Stimulated activated CD4-positive, alpha-beta T cell treated with anti-CD3 and anti-CD28 coated beads, Interleukin-1b, Interleukin-23, amount 100 ng/mL, for 24 hours (primary cell): ENCODE measurements around the gene EFCAB6.

Experiments
- DNase-seq, 4 experiments: peaks; one replicate each; pipeline ENCODE4 v3.0.0-alpha.2; 2020; ENCODE audit warnings: low read depth in 4 of 4, low spot score in 1 of 4

The EFCAB6 gene

DNA sequence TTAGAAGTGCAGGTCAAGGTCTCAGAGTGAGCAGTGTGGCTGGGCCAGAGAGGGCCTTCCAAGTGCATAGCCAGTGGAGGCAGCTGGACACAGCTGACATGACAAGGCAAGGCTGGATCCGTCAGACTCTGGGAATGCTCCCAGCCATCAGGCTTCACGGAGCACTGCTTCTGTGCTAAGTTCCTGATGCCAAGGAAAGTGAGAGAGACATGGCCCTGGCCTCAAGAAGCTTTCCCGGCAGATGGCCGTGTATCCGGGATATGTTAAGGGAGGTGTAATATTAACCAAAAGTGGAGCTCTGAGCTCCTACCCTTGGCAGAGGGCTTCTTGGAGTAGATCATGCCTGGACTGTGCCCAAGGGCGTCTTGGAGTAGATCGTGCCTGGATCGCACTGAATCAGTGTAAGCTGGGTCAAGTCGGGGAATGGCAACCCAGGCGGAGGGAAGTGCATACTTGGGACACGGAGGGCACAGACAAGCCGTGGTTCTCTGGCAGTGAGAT is 7.4 kb upstream of the EFCAB6 start:
- no peak for DNase-seq

DNA sequence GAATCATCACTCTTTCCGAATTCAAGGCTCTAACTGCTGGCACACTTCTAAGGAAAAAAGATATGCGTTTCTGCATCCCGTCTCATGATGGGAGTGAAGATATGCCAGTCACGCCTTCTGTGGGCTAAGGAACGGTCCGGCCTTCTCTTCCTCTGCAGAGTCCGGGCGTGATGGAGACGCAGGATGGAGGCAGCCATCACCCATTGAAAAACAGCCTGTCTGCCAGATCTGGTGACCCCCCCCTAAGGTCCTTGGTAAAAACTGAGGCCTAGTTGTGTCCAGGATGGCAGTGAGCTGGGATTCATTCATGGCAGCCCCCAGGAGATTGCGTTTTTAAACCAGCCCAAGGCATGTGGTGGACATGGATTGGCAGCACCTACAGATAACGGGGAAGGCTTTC is 6.9 kb upstream of the EFCAB6 start:
- no peak for DNase-seq

DNA sequence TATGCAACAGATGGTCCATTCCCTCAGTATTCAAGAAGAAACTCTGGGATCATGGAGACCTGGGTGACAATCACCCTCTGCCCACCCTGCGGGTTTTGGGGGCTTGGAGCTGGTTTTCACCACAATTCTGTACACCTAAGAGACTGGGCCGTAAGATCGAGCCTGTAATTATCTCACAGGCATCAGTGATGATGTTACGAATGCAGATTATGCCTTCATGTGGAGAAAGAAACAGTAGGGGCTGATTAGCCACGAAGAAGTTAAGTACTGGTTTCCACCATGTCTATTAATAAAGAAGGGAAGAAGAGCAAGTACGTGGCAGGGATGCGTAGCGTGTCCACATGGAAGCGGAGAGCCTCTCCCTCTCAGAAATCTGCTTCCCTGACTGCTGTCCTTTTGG is 5.3 kb upstream of the EFCAB6 start:
- no peak for DNase-seq

DNA sequence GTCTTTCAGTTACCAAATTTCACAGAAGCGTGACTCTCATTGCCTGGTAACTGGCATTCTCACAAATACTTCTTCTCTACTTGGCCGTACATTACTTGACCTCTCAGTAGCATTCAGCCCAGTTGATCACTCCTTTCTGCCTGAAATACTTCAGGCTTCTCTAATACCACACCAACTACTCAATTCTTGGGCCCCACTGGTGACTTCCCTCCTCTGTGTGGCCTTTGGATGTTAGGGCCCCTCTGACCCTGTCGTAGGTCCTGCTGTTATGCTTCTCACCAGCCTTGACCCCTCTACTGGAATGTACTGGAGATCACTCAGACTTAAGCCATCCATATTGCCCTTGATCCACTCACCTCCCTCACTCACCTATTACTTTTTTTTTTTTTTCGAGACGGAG is 2.2 kb upstream of the EFCAB6 start:
- DNase-seq = no peak

DNA sequence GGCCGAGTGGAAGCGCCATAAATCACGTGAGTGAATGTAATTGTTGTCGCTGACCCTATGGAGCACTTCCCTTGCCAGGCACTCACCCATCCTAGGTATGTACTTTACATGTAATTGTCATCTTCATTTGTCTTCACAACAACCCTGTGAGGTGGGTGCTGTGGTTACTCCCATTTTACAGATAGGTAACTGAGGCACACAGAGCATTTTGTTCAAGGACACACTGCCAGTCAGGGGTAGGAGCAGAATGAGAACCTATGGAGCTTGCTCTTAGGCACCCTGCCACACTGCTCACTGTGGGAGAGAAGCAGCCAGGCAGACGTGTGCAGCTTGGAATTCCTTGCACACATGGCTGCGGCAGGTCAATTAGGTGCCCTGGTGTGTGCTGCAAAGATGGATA is 785 bp upstream of the EFCAB6 start:
- no peak for DNase-seq

DNA sequence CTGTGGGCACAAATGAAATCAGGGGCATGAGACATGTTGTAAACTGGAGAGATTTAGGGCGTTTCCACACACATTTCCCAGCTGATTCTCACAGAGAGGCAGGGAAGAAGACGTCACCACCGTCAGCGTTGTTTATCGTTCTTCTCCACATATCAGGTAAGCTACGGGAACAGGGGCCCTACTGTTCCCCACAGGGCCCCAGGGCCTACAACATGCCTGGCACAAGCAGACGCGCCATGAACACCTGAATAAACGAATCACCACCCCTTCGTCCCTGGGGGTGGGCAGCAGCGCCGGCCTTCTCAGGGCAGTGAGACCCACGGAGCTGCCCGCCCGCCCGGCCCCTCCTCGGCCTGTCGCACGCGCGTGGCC is 342 bp downstream of the EFCAB6 start:
- DNase-seq = no peak

DNA sequence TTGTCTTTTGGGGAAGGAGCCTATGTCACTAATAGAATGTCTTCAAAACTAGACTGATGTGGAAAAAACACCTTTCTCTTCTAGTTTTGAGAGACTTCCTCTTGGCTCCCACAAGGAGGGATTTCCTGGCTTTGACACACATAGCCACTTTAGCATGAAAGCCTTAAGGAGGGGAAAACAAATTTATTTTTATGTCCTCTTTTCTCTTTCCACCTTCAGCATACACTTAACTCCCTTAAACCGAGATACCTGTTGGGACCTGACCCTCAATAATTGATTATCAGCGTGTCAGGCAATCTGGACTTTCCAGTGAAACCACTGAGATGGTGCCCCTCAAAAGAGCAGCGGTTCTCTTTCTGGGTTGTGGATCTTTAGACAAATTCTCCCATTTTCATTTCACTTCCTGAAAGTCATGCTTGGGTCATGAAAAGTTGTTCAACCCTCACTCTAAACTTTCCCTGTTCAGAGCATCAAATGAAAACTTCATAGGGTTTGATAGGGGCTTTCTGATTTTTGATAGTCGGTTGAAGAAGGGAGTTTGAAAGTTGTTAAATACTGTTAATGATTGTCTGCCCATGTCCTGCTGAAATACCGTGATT is 9.1 kb downstream of the EFCAB6 start:
- no peak for DNase-seq

DNA sequence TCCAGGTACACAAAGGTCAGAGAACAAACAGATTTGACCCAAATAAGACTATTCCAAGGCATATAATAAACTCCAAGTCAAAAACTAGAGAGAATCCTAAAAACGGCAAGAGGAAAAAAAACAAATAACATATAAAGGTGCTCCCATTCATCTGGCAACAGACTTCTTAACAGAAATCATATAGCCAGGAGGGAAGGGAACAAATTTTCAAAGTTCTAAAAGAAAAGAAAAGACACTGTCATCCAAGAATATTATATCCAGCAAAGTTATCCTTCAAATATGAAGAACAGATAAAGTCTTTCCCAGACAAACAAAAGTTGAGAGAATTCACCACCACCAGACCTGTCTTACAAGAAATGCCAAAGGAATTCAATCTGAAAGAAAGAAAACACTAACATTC is 11.1 kb downstream of the EFCAB6 start:
- no peak for DNase-seq

DNA sequence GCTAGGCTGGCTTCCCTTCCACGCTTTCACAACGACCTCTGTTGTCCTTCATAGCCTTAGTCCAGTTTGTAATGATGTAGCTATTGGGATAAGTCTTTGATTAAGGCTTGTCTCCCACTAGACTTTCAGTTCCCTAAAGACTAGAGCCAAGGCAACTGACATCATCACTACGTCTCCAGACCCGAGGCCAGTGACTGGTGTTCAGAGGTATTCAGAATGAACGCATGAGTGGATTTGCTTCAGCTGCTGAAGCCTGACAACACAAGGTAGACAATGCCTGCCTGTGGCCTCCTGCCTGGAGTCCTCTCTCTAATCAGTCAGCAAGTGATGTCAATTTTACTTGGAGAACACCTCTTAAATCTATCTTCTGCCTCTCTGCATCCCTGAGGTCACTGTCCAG is 13.6 kb downstream of the EFCAB6 start:
- DNase-seq = no peak

DNA sequence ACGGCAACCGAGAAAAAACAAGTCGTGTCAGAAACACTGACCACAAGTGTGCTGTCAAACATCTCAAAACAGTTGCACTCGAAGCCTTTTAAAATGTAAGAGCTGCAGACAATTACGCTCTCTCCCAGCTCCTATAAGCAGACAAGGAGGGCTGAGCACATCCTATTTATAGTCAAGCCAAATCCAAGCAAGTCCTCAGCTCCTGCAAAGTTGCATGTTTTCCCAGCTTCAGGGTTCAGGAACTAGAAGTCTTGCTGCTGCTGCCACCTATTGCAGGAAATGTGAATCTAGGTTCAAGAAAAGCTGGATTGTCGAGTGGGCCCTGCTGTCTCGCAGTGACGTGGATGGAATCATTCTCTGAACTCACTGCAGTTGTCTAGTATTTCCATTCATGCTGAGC is 15.5 kb downstream of the EFCAB6 start:
- no peak for DNase-seq

DNA sequence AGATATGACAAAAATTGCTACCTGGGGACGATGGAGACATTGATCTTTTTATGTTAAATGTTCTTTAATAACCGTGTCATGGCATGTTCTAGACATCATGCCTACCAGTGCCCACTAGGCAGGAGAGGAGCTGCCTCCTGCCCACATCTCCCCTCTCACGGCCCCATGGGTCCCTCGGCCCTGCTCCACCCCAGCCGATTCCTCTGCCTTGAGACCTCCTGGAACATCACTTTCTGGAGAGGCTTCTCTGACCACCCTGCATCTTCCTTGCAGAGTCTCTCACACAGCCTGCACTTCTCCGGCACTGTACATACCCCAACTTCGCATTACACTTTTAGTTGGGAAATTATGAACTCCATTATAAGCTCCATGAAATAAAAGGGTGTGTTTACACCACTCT is 16.8 kb downstream of the EFCAB6 start:
- no peak for DNase-seq

DNA sequence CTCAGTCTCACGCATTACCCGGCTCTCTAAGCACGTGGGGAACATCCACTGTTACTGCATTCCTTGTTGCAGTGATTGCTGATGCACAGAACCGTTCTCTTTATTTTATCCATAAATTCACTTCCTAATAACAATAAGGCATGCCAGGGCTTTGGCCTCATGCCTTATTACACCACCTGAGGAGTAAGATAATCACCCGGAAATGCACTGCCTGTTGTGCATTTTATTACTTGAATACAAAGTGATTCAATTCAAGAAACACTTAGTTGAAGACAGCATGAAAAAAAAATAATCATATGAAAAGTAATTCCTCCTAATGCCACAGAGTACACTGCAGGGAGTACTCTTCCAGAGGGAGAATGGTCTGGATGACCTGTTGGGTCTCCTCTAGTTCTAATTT is 19.2 kb downstream of the EFCAB6 start:
- DNase-seq = no peak

DNA sequence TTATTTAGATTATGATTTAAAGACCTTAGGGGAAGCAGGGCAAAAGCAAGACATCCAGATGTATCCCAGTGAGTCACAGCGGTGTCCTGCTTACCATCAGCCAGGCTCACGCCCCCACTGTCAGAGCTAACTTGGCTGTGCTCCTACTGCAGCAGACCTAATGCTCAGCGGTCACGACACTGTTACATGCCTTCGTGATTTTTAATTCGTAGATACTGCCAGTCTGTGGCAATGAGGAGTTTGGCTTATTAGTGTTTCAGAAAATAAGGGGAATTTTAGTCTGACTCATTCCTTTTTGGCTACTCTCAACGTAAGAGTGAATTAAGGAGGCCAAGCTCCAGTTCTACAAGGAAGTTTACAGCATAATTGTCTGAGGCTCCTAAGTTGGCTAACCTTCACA is 22.7 kb downstream of the EFCAB6 start:
- no peak for DNase-seq

DNA sequence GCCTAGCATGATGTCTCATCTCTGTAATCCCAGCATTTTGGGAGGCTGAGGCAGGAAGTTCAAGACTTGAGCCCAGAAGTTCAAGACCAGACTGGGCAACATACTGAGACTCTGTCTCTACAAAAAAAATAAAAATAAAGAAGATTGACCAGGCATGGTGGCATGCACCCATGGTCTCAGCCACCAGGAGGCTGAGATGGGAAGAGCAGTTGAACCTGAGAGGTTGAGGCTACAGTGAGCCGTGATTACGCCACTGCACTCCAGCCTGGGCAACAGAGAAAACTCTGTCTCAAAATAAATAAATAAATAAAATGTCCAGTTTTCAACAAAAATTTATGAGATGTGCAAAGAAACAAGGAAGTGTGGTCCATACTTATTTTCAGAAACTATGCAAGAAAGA is 28.3 kb downstream of the EFCAB6 start:
- no peak for DNase-seq

DNA sequence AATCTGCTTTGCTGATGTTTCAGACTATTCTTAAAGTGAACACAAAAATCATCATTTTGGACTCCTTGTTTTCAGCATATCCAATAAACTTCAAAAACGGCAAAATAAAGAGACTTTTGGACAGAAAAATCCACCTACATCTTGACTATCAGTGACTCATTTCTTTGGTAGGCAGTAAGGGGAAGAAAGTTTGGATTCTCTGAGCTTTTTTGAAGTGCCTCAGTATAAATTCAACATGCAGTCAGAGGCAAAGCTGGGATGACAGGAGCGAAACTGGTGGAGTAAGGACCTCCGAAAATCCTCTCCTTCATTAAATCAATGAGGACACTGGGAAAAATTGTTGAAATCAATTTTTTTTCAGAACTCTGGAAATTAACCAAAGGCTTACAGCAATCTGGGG is 29.7 kb downstream of the EFCAB6 start:
- no peak for DNase-seq

DNA sequence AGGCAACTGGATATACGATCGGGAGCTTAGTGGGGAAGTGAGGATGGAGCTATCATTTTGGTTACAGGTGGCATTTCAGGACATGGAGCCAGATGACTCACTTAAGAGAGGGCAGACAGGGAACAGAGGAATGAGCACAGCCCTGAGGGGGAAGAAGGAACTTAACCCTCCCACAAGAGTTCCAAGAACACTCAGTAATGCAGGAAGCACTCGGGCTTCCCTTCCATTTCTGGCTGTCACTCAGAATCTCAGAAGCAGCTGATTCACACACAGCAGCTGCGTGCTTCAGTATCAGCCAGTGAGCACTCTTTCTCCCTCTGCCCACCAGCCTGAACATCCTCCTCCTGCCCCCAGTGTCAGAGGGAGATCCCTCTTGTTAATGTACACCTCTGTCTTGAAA is 34.8 kb downstream of the EFCAB6 start:
- DNase-seq = no peak

DNA sequence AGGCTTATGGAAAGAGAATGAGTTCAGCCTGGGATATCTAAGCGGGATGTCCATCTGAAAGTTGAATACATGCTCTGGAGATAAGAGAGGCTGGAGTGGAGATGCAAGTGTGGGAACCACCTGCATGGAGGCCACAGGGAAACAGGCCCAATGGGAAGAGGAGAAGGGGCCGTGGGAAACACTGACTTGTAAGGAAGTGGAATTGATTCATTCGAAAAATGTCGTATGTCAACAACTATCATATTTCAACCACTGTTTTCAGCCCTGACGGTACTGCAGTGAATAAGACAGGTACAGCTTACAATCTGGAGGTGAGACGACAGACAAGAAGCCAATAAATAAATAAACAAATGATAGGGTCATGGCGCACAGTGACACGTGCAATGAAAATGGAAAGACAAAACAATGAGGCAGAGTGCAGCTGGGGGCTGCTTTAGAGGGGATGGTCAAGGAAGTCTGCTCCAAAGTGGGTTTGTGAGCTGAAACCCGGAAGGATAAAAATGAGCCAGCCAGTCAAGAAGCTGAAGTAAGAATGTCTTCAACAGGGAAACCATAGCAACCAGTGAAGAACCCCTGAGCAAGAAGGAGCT is 35.9 kb downstream of the EFCAB6 start:
- DNase-seq = no peak

DNA sequence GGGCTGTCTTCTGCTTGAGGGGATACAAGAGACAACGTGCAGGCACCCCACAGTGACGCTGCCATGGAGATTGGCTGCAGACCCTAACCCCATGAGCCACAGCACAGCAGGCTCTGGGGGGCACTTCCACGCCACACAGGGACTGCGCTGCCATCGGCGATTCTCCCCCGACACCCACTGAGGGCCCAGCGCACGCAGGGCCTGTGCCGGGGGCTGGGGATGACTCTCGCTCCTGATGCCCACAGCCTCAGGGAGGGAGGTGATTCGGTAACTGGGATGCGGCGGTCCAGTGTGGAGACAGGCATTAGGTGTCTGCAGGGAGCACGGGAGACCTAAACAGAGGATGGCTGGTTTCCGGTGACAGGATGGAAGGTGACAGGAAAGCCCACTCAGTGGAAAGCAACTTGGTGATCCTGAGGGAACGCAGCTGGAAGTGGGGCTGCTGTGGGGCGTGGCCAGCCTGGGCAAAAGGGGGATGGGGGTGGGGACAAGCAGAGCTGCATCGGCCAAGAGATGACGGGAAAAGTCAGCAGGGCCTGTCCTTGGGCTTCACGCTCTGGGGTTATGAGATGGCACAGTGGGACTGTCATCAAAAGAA is 37.7 kb downstream of the EFCAB6 start:
- DNase-seq = no peak

DNA sequence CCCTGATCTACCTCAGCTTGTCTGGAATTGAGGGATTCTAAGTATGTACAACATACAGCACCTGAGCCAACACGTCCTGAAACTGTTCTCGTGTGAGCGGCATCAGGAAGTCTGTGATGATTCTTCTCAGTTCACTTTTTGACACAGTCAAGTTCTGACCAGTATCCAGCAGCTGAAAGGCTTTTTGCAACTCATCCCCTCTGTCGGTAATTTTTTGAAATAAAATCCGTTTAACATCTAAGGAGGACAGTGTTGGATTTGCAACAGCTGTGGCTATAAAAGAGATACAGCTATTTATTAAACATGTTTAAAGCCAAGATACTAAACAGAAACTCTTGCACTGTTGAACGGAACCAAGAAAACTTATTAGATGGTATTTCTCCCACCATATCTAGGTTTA is 39.3 kb downstream of the EFCAB6 start:
- DNase-seq = no peak

DNA sequence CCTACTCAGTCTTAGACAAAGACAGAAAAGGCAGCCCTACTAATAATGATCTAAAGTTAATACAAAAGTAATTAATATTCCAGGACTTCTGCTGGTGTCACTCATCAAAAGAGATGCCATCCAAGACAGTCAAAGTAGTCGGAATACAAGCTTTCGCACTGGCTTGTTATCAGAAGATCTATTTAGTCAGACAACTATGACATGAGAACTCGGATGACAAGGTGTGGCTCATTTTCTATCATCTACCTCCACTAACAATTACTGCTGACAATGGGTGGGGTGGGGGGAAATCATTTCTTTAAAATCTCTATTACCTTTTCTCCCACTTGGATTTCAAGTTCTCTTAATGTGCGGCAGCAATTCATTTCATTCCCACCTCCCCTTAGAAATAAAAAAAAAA is 56.7 kb downstream of the EFCAB6 start:
- DNase-seq = no peak

DNA sequence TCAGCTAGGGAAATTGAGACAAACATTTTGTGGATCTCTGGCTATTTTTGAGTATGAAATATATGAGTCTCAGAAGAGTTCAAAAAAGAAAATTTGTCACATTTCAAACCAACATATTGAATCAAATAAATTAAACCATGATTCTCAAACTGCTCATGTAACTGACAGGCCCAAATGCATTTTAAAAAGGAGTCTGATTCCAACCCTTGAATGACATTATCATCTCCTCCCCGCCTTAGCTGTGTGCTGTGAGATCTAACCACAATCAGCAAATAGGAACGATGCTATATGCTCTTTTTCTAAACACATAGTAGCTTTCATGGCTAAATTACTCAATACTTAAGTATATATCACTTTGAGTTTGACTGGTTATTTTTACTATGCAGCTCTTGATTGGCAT is 57.1 kb downstream of the EFCAB6 start:
- DNase-seq = no peak

DNA sequence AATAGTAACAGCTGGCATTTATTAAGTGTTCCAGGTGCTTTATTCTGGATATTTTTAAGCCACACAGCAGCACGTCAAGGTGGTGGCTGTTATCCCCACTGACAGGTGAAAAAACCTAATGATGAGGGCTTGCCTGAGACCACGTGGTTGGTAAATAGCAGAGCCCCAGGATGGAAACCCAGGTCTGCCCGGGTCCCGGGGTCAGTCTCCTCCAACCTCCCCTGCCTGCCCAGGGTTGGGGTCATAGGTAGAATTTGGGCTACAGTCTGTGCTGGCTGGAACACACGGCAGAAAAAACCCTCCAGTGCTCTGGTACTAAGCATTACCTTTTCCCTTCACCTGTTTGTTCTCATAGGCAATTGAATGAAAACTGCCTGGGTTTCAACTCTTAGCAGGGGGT is 57.9 kb downstream of the EFCAB6 start:
- no peak for DNase-seq

DNA sequence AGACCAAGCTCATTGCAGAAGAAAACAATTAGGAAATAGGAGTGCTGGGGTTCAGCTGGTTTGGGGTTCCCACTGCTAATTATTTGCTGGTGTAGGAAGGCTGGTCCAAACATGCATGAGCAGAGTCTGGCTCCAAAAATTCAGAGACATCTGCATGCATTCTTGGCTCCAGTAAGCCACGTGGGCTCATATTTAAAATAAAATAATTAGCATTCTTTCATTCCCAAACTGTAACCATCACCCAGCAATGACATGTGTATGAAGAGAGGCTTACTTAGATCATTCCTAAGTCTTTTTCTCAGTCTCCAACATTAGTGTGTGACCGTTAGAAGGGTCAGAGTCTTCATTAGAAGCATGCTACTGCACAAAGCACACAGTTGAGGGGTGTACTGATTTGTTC is 58.4 kb downstream of the EFCAB6 start:
- no peak for DNase-seq
